Posterior cingulate gyrus (tissue), 11 donors: ENCODE results near the gene ERVMER34-1.

Experiments used
- DNase-seq, 10 donors: peaks; one replicate each; pipeline versions ENCODE4 v3.0.0 to v3.0.0-alpha.2; 2020 to 2021; ENCODE audit warnings: mixed read lengths in 3 of 10
- intact Hi-C: fragments of 100-400 bp; cut with DNase I; formaldehyde crosslinking; loops from one replicate; pipeline ENCODE4 v1.15.1; 2023

Gene ERVMER34-1

GRCh38 chr4:52750819-52751486 is at the start of gene ERVMER34-1:
Gene ERVMER34-1, minus strand, starts transcription at chr4:52751425. Its CDS starts 5,905 bp downstream, at chr4:52745520.
- intact Hi-C loops: loop anchor here (10.0 kb wide), 1 partner anchor 214 kb away; no protein-coding TSS in a partner anchor
- DNase-seq: peak in 5 of 10 donors; percentile 22 to 84 (median 76)

GRCh38 chr4:52799813-52800212 is 48.6 kb upstream of the ERVMER34-1 start:
- intact Hi-C loops: no loop called here
- no peak for DNase-seq

- intact Hi-C loops: no loop called here
- DNase-seq: no peak
Observed at GRCh38 chr4:52795533-52795932, 44.3 kb upstream of the ERVMER34-1 start.

- intact Hi-C loops: no loop called here
- no peak for DNase-seq
Observed at GRCh38 chr4:52791936-52792335, 40.7 kb upstream of the ERVMER34-1 start.

GRCh38 chr4:52789774-52790173 is 38.5 kb upstream of the ERVMER34-1 start:
- intact Hi-C loops: no loop called here

GRCh38 chr4:52788806-52789205 is 37.6 kb upstream of the ERVMER34-1 start:
- DNase-seq: no peak
- intact Hi-C loops: no loop called here

More at GRCh38 chr4:52789774-52790173, 38.5 kb upstream of the ERVMER34-1 start:
- no peak for DNase-seq

- no peak for DNase-seq
- intact Hi-C loops: no loop called here
Observed at GRCh38 chr4:52783069-52783468, 31.8 kb upstream of the ERVMER34-1 start.

GRCh38 chr4:52780617-52781354 is 29.6 kb upstream of the ERVMER34-1 start:
- DNase-seq: no peak
- intact Hi-C loops: no loop called here

GRCh38 chr4:52780206-52780605 is 29.0 kb upstream of the ERVMER34-1 start:
- intact Hi-C loops: no loop called here
- DNase-seq: peak in 7 of 10 donors; percentile 15 to 90 (median 37)

- DNase-seq: no peak
- intact Hi-C loops: no loop called here
Observed at GRCh38 chr4:52760256-52760655, 9.0 kb upstream of the ERVMER34-1 start.

GRCh38 chr4:52755426-52755825 is 4.2 kb upstream of the ERVMER34-1 start:
- intact Hi-C loops: loop anchor here (10.0 kb wide), 1 partner anchor 209 kb away; no protein-coding TSS in a partner anchor
- DNase-seq: no peak

- intact Hi-C loops: loop anchor here (10.0 kb wide), 1 partner anchor 212 kb away; no protein-coding TSS in a partner anchor
- DNase-seq: no peak
Observed at GRCh38 chr4:52752936-52753335, 1.7 kb upstream of the ERVMER34-1 start.

- DNase-seq: peak in 8 of 10 donors; percentile 29 to 92 (median 46)
- intact Hi-C loops: loop anchor here (10.0 kb wide), 1 partner anchor 213 kb away; no protein-coding TSS in a partner anchor
Observed at GRCh38 chr4:52751487-52751911, 274 bp upstream of the ERVMER34-1 start.

GRCh38 chr4:52750213-52750612 is 1.0 kb downstream of the ERVMER34-1 start:
- intact Hi-C loops: loop anchor here (10.0 kb wide), 1 partner anchor 215 kb away; no protein-coding TSS in a partner anchor
- DNase-seq: no peak

GRCh38 chr4:52748432-52748831 is 2.8 kb downstream of the ERVMER34-1 start:
- no peak for DNase-seq
- intact Hi-C loops: no loop called here

GRCh38 chr4:52744588-52744987 is 6.6 kb downstream of the ERVMER34-1 start:
- intact Hi-C loops: no loop called here
- DNase-seq: no peak

- DNase-seq: no peak
- intact Hi-C loops: no loop called here
Observed at GRCh38 chr4:52743444-52744019, 7.7 kb downstream of the ERVMER34-1 start.

- no peak for DNase-seq
- intact Hi-C loops: no loop called here
Observed at GRCh38 chr4:52729586-52729985, 21.6 kb downstream of the ERVMER34-1 start.

GRCh38 chr4:52728691-52729240 is 22.5 kb downstream of the ERVMER34-1 start:
- DNase-seq: no peak
- intact Hi-C loops: no loop called here

GRCh38 chr4:52726826-52727580 is 24.2 kb downstream of the ERVMER34-1 start:
- intact Hi-C loops: no loop called here
- DNase-seq: no peak
